ENCODE results near the gene VBP1.

DNA sequence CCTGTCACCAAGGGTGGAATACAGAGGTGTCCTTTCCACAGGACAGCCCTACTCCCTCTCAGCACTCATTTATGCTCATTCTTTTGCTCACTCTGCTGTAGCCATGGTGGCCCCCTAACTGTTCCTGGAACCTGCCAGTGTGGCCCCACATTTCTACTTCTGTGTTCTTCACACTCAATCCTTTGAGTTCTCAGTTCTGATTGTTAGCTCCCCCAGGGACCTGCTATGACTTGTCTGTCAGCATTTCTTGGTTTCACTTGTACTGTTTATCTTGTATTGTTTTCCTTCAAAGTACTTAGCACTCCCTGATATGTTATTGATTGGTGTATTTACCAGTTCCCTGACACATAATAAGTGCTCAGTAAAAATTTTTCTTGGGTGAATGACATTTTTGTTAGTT is 14.9 kb downstream of the VBP1 start:
- TF ChIP-seq, protein P1, sequence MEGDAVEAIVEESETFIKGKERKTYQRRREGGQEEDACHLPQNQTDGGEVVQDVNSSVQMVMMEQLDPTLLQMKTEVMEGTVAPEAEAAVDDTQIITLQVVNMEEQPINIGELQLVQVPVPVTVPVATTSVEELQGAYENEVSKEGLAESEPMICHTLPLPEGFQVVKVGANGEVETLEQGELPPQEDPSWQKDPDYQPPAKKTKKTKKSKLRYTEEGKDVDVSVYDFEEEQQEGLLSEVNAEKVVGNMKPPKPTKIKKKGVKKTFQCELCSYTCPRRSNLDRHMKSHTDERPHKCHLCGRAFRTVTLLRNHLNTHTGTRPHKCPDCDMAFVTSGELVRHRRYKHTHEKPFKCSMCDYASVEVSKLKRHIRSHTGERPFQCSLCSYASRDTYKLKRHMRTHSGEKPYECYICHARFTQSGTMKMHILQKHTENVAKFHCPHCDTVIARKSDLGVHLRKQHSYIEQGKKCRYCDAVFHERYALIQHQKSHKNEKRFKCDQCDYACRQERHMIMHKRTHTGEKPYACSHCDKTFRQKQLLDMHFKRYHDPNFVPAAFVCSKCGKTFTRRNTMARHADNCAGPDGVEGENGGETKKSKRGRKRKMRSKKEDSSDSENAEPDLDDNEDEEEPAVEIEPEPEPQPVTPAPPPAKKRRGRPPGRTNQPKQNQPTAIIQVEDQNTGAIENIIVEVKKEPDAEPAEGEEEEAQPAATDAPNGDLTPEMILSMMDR (IDR thresholded peaks at IDR 0.05; ENCODE audit: low read depth, low read length, poor library complexity, severe bottlenecking): no peak
- TF ChIP-seq EZH2phosphoT487 (IDR thresholded peaks at IDR 0.05; ENCODE audit: borderline replicate concordance, low read length): no peak

Measured in DOHH2 (cell line).